ENCODE results near the gene HLA-DQB1.
"Not testable (repeated sequence)": the region's sequence is repeated elsewhere in the genome, so short reads cannot be mapped to it uniquely, and the experiment has no call there.

Gene HLA-DQB1

DNA sequence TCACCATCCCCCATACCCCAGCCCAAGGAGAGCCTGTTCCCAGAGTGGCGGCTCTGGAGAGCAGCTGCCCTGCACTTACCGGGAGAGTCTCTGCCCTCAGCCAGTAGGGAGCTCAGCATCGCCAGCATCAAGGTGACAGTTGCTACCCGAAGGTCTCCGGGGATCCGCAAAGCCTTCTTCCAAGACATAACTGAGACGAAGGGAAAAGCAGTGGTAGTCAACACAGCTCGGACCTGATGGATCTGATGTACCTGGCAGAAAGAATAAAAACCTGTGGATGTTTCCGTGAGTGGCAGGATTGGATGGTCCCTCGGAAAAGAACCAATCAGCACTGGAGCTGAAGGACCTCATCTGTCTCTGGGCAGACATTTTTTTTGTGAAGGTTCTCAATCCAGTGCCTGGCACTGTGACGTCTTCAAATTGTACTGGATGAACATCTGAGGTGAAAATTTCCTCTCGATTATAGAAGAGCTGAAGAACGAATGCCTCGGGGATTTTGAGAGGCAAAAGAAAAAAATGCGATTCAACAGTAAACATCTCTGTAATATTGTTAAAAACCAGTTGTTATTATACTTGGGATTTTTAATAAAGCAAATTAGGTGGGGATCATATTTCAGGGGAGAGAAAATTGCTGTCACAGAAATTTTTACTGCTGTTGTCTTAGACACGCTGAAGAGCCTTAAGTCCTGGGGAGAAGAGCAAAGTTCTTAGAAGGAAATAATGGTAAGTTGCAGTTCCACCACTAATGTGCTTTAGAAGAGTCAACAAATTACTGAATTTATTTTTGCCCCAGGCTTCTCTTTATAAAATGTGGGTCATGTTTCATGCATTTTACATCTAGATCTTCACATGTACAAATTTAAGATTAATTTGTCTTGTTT, at the start of gene HLA-DQB1:
TSS of gene HLA-DQB1 (minus strand) at position 238 of the 881 bp plus-strand sequence. CDS start at position 188, 50 bp downstream.
- no peak for FAIRE-seq

DNA sequence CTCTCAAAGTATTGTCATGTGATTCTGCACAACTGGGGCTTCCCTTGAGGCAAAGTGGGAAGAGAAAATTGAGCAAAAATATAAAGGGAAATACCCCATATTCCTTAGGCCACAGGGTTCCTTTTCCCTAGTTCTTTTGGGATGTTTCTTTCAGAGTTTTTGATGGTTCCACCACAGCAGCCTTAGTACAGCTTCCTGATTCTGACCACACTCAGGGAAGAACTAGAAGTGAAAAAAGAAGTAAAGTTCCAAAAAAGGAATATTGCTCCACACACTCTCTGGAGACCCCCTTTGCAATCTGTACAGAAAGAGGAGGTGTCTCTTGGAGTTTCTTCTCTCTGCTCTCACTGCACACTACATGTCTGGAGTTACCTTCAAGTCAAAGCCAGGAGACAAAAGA, 46.8 kb upstream of the HLA-DQB1 start:
- no peak for FAIRE-seq

DNA sequence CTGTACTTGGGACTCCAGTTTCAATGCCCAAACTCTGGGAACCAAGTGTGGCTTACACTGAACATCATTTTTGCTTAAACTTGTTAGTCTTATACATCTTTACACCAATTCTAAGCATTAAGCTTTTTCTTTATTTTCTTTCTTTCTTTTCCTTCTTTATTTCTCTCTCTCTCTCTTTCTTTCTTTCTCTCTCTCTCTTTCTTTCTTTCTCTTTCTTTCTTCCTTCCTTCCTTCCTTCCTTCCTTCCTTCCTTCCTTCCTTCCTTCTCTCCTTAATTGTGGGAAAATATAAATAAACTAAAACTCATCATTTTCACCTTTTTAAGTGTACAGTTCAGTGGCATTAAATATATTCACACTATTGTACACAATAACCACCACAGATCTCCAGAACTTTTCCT, 43.2 kb upstream of the HLA-DQB1 start:
- FAIRE-seq, result no peak

DNA sequence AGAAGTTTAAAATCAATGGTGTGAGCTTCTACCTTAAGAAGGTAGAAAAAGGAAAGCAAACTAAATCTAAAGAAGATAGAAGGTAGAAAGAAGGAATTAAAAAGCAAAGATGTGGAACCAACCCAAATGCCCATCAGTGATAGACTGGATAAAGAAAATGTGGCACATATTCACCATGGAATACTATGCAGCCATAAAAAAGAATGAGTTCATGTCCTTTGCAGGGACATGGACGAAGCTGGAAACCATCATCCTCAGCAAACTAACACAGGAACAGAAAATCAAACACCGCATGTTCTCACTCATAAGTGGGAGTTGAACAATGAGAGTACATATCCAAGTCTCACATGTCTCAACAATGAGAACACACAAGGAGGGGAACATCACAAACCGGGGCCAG, 38.7 kb upstream of the HLA-DQB1 start:
- FAIRE-seq, result not testable (repeated sequence)

DNA sequence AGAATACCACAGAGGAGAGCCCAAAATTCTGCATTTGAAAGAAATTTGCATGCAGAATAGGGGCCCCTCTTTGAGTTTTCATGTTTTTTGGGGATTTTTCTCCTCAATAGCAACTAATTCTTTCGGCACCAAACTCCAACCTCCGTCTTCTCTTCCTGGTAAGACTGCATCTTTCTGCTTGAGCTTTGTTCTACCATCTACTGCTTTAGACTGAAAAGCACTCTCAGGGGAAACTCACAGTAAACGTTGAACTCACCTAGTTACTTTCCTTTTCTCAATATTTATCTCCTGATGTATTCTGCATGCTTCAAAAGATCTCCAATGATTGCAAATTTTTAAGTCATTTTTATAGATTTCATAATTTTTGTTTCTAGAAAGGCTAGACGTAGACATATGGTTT, 36.9 kb upstream of the HLA-DQB1 start:
- no peak for FAIRE-seq

DNA sequence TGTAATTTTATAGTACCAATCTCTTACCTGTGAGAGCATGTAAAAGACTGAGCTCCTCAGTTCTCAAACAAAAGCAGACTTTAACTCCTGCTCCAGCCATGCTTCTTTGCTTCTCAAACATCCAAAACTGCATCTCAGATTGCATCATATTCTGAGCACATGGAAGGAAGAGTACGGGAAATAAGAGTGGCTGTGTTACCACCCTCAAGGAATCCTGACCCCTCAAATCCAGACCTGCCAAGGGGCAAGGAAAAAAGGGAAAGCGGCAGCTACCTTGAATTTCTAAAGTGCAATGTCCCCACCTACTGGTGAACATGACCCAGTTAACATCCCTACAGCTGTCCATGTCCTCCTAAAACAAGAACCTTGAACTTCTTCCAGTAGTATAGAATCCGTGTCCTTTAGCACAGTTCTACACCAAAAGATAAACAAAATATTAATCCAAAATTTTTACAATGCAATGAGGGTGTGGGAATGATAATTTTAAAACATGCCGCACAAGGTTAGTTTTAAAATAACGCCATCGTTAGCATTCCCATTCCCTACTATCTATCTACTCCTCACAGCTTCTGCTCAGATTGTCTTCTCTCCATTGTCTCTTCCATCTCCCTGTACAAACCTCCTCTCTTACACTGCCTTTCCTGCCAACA, 34.1 kb upstream of the HLA-DQB1 start:
- FAIRE-seq, result peak; percentile 93

DNA sequence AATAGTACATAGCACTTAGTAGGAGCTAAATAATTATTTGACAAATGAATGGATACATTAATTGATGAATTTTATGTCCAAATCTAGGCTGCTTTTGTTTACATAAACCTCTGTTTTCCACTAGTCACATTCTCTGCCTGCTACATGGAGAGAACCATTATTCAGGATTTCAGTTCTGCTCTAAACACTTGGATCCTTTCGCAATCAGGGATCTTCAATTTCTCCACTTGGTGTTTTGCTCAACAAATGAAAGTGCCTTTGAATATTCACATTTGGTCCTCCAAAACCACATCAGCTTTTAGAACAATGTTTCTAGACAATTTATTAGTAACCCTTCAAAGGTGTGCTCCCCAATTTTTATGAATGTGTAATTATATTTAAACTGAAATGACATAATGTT, 30.6 kb upstream of the HLA-DQB1 start:
- FAIRE-seq, result no peak

DNA sequence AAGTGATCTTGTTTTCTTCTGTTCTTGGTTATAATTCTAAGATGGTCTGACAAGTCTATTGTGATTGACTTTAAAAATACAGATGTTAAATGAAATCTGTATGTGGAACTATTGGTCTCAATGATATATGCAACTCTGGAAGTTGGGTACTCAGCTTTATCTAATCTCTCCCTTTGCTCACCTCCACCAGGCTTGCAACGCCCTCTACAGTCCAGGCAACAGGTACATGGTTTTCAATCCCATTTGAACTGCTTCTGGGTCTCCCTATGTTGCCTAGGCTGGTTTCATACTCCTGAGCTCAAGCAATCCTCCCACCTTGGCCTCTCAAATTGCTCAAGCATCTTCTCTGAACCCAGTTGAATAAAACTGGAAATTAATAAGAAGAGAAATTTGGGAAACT, 25.6 kb upstream of the HLA-DQB1 start:
- no peak for FAIRE-seq

DNA sequence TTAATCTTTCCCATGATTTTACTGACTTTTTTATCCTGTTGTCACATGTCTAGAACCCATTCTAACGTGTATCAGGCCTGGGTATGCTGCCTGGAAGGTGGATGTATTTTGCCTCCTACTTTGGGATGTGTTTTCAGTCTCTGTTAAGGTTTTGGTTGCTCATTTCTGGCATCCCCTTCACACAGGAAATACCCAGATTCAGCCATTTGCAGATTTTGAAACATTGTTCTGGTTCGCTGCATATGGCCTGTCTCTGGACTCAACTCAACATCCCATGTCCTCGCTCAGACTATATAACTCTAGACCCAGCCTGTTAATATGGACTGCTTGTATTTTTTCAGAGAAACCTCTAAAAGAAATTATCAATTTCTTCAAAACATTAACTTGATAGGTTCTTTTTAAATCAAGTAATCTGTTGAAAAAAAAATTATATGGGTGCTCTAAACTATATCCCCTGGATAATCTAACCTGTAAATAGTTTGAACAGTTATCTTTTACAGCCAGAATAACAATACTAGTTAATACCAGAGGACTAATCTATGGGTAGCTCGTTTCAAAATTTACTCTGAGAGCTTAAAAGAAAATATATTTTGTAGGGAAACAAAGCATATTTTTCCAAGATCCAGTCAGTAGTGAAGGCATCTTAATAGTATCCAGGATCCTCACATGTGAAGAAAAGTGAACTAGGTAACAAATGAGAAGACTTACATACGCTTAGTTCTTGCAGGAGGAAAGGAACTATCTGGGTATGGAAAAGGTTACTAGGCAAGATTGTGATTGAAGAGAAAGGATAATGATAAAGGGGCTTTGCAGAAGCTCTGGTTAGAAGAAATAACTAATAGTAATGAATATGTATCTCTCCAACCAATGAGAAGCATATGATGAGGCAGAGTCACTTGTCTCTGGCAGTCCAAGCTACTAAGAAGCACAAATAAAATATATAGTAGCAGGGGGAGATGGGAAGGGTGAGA, 23.4 kb upstream of the HLA-DQB1 start:
- no peak for FAIRE-seq

DNA sequence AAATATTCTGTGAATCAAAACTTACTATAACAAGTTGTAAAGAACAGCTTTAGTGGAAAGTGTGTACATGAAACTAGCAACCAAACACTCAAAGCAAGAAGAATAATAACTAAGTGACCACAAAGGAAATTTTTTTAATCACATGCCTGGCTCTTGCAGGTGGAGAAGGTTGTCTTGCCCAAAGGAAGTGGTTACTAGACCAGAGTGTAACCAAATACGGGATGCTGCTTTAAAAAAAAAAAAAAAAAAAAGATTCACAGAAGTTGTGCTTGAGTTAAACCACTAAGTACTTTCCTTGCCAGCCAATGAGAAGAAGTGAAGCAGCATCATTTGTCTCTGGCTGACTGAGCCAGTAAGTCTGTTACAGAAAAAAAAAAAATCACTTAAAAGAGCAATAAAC, 19.1 kb upstream of the HLA-DQB1 start:
- FAIRE-seq, result no peak

DNA sequence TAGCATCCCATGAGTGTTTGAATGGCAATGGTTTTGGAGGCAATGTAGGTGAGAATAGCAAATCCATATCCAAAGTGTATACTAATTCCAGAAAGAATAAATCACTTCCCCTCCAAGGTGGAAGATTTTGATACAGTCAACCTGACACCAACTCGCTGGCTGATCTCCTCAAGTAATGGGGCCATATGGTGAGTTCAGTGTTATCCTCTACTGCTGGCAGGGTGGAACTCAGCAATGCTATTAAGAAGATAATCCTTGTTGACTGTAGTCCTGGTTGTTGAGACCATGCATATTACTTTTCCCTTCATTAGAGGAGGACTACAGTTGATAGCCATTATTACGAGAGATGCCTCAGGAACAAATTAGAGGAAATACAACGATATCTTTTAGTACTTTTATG, 17.8 kb upstream of the HLA-DQB1 start:
- FAIRE-seq, result no peak

DNA sequence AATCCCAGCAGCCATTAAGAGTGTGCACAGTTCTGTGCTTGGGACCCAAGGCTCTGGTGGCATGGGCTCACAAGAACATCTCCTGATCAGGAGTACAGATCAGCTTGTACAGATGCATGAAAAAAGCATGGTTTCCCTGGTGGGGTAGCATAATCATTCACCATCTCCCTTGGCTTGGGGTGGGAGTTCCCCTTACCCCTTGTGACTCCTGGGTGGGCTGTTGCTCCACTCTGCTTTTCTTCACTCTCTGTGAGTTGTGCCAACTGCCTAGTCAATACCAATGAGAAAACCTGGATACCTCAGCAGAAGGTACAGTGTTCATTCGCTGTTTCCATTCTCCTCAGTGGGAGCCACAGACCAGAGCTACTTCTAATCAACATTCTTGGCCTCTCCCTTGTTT, 13.6 kb upstream of the HLA-DQB1 start:
- no peak for FAIRE-seq

DNA sequence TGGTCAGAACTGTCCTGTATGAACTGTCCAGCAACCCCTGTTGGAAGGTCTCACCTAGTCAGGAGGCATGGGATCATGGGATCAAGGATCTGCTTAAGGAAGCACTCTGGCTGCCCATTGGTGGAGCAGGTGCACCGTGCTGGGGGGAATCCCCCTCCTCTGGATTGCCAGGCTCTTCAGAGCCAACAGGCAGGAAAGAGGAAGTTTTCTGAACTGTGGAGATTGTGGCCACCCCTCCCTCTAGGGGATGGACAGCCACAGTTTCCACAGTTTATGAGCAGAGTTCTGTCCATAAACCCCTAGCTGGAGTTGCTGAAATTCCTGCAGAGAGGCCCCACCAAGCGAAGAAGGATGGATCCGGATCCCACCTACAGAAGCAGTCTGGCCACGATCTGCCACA, 13.0 kb upstream of the HLA-DQB1 start:
- no peak for FAIRE-seq

DNA sequence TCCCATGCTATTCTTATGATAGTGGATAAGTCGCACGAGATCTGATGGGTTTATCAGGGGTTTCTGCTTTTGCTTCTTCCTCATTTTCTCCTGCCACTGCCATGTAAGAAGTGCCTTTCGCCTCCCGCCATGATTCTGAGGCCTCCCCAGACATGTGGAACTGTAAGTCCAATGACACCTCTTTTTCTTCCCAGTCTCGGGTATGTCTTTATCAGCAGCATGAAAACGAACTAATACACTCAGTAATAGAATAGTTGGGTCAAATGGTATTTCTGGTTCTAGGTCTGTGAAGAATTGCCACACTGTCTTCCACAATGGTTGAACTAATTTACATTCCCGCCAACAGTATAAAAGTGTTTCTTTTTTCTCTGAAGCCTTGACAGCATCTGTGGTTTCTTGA, 7.7 kb upstream of the HLA-DQB1 start:
- FAIRE-seq, result not testable (repeated sequence)

DNA sequence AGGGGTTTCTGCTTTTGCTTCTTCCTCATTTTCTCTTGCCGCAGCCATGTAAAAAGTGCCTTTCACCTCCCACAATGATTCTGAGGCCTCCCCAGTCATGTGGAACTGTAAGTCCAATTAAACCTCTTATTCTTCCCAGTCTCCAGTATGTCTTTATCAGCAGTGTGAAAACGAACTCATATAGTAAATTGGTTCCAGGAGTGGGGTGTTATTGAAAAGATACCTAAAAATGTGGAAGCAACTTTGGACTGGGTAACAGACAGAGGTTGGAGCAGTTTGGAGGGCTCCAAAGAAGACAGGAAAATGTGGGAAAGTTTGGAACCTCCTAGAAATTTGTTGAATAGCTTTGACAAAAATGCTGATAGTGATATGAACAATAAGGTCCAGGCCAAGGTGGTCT, 5.5 kb upstream of the HLA-DQB1 start:
- FAIRE-seq, result not testable (repeated sequence)

DNA sequence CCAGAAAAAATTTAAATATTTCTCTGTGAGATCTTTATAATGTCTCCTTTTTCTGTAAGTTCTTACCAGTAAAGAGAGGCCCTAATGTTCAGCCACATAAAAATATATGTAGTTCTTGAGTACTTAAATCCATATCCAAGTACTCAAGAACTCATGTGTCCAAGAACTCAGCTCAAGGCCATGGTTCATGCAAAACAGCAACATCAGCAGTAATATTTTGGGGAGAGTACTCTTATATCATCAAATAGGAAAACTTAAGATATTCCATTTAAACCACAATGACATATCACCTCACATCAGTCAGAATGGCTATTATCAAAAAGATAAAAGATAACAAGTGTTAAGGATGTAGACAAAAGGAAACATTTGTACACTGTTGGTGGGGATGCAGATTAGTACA, 3.4 kb upstream of the HLA-DQB1 start:
- FAIRE-seq, result no peak

DNA sequence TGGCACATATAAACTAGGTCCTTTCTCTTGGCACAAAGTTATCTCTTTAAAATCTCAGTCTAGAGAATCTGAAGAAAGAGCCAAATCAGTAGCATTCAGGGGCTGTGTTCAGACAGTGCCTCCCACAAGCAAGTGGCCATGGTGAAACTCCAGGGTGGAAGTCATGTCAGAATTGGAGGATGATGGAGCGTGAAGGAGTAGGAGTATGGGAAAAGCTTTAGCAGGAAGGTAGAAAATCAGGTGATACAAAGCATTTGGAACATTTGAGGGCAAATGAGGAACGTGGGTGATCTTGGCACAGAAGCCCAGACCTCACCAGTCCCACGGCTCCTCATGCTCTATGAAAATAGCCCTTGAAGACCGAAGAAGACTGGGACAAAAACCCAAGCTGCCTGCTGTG, 2.8 kb upstream of the HLA-DQB1 start:
- FAIRE-seq, result no peak

DNA sequence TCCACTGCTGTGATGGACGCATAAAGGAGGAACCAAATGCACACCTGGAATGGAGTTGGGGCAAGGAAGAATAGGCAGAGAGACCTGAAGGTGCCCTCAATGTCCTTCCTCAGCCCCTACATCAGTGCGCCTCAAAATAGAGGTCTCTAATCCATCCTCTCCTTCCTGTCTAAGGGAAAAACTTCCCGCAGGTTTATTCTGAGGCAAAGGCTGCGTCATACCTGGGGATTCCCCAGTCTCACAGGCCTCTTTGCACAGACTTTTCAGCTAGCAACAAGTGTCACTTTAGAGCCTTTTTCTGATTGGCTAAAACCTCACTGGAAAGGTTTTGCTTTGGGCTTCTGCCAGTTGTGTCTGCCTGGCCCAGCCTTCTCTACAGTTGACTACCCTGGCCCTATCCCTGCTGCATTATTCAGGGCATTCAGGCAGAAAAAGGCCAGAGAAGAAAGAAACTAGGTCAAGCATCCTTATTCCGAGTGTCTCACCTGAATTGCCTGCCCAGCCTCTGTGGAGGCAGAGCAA, 1.8 kb upstream of the HLA-DQB1 start:
- FAIRE-seq, result no peak

DNA sequence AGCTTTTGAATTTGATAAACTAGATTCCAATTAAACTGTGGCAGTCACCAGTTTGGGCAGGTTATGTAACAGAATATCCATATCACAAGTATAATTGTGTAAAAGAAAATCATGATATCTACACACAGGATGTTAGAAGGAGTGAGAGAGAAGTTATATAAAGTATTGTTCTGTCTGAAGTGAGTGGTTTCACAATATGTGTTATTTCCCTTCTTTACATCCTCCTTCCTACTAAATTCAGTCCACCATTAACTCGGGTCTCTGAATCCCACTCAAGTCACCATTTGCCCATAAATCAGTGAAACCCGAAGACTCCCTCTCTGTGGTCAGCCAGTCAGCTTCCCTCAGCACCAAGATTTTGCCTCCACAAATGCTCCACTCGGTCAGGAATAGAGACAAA, 796 bp downstream of the HLA-DQB1 start:
- FAIRE-seq, result no peak

DNA sequence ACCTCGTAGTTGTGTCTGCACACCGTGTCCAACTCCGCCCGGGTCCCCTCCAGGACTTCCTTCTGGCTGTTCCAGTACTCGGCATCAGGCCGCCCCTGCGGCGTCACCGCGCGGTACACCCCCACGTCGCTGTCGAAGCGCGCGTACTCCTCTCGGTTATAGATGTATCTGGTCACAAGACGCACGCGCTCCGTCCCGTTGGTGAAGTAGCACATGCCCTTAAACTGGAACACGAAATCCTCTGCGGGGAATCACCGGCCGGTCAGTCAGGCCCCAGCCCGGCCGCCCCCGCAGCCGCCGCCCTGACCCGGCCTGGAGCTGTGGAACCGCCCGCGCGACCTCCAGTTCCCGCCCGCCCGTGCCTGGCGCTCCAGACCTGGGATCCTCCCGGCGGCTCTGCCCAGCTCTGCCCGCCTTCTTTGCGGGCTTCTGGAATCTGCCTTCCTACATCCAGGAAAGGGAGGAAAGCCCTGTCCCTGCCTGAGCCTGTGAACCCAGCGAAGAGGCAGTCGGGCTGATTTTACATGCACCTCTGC, 1.6 kb downstream of the HLA-DQB1 start:
- no peak for FAIRE-seq

DNA sequence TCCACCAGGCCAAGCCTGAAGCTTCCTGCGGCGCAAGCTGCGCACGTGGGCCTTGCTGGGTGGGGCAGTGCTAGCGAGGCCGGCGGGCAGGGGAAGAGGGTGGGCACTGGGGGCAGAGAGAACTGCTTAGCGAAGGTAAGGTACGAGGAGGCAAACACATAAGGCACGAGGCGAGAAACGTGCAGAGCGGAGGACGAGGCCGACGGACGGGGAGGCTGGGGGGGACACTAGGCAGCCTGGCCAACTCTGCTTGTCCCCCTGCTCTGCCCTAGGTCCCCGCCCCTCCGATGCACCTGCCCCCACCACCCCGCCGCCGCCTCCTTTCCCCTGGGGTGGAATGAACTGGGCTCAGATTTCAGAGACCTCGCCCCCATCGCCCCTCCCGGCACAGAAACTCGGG, 2.1 kb downstream of the HLA-DQB1 start:
- FAIRE-seq, result no peak

DNA sequence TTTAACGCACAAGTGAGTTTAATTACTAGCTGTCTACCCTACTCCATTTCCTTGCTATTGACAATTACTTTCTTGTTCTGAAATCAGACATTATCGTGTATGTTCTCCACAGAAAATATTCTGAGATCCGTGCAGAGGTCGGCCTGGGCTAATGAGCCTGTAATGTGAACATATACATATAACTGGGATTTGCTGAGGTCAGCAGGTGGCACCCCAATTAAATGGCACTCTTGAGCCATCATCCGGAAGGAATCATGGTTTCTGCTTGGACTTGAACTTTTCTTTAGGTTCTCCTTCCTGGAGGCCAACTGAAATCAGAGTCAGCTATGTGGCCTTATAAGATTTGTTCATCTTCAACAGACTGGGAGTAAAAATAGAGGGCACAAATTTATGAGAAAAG, 3.6 kb downstream of the HLA-DQB1 start:
- no peak for FAIRE-seq

DNA sequence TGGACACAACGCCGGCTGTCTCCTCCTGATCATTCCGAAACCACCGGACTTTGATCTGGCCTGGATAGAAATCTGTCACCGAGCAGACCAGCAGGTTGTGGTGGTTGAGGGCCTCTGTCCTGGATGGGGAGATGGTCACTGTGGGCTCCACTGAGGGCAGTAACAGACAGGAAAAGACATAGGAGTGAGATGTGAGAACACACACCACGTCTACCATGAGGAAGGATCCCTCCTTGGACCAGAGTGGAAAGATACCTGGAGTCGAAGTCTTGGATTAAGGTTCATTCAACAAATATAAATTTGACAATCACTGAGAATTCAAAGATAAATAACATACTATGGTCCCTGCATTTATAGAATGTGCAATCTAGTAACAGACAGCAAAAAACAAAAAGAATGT, 4.4 kb downstream of the HLA-DQB1 start:
- FAIRE-seq, result no peak

Data from A204.1 (cell line).